ENCODE data around the gene HEPACAM.
A peak's percentile ranks its signal among the peaks of the same experiment; 100 is the strongest.

Gene HEPACAM

GRCh38 chr11:124943741-124944140, 7.9 kb upstream of the HEPACAM start:
- no peak for DNase-seq (ENCODE audit: low read depth in 2 of 3, low spot score in 2 of 3)

GRCh38 chr11:124943254-124943616, 7.4 kb upstream of the HEPACAM start:
- no peak for DNase-seq (ENCODE audit: low read depth in 2 of 3, low spot score in 2 of 3)

- DNase-seq (ENCODE audit: low read depth in 2 of 3, low spot score in 2 of 3) = no peak
Observed at GRCh38 chr11:124942466-124943253, 6.8 kb upstream of the HEPACAM start.

- no peak for DNase-seq (ENCODE audit: low read depth in 2 of 3, low spot score in 2 of 3)
Observed at GRCh38 chr11:124941703-124942102, 5.9 kb upstream of the HEPACAM start.

GRCh38 chr11:124938970-124939369, 3.1 kb upstream of the HEPACAM start:
- no peak for DNase-seq (ENCODE audit: low read depth in 2 of 3, low spot score in 2 of 3)

GRCh38 chr11:124938206-124938765, 2.4 kb upstream of the HEPACAM start:
- DNase-seq (ENCODE audit: low read depth in 2 of 3, low spot score in 2 of 3) = no peak

GRCh38 chr11:124937336-124937935, 1.6 kb upstream of the HEPACAM start:
- no peak for DNase-seq (ENCODE audit: low read depth in 2 of 3, low spot score in 2 of 3)

GRCh38 chr11:124934862-124935547, 842 bp downstream of the HEPACAM start:
- DNase-seq (ENCODE audit: low read depth in 2 of 3, low spot score in 2 of 3) = no peak

- no peak for DNase-seq (ENCODE audit: low read depth in 2 of 3, low spot score in 2 of 3)
Observed at GRCh38 chr11:124930799-124931198, 5.0 kb downstream of the HEPACAM start.

- no peak for DNase-seq (ENCODE audit: low read depth in 2 of 3, low spot score in 2 of 3)
Observed at GRCh38 chr11:124928942-124929665, 6.7 kb downstream of the HEPACAM start.

- DNase-seq (ENCODE audit: low read depth in 2 of 3, low spot score in 2 of 3) = no peak
Observed at GRCh38 chr11:124923296-124923695, 12.6 kb downstream of the HEPACAM start.

- no peak for DNase-seq (ENCODE audit: low read depth in 2 of 3, low spot score in 2 of 3)
Observed at GRCh38 chr11:124922831-124923230, 13.0 kb downstream of the HEPACAM start.

GRCh38 chr11:124920870-124921609, 14.8 kb downstream of the HEPACAM start:
- peak; percentile 52 to 67 (median 59) for DNase-seq (ENCODE audit: low read depth in 2 of 3, low spot score in 2 of 3)

- DNase-seq (ENCODE audit: low read depth in 2 of 3, low spot score in 2 of 3) = no peak
Observed at GRCh38 chr11:124920356-124920755, 15.5 kb downstream of the HEPACAM start.

- no peak for DNase-seq (ENCODE audit: low read depth in 2 of 3, low spot score in 2 of 3)
Observed at GRCh38 chr11:124919898-124920297, 15.9 kb downstream of the HEPACAM start.

- DNase-seq (ENCODE audit: low read depth in 2 of 3, low spot score in 2 of 3) = no peak
Observed at GRCh38 chr11:124918950-124919349, 16.9 kb downstream of the HEPACAM start, which contains the start of gene HEPN1. Gene HEPN1, plus strand, starts transcription at chr11:124919250.

- DNase-seq (ENCODE audit: low read depth in 2 of 3, low spot score in 2 of 3) = no peak
Observed at GRCh38 chr11:124917115-124917637, 18.7 kb downstream of the HEPACAM start.

GRCh38 chr11:124916370-124916710, 19.5 kb downstream of the HEPACAM start:
- no peak for DNase-seq (ENCODE audit: low read depth in 2 of 3, low spot score in 2 of 3)

GRCh38 chr11:124915541-124916369, 20.1 kb downstream of the HEPACAM start:
- DNase-seq (ENCODE audit: low read depth in 2 of 3, low spot score in 2 of 3) = no peak

All from activated CD8-positive, alpha-beta memory T cell treated with anti-CD3 and anti-CD28 coated beads for 48 hours (primary cell).